Activated T-cell treated with anti-CD3 and anti-CD28 coated beads, Interleukin-2, amount 50 U/mL, for 72 hours (primary cell): ENCODE measurements around the gene EFCAB5. TPM values are rescaled to one million over a fixed set of nuclear protein-coding genes. Genes with fewer than 3 reads are reported as not detected.
"Not testable (repeated sequence)": the region's sequence is repeated elsewhere in the genome, so short reads cannot be mapped to it uniquely, and the experiment has no call there.

Experiments
- ATAC-seq, 2 donors: fragments of 150-1000 bp; cut with Tn5 transposase; replicated peaks in 1 of 2; 2 replicates each; pipeline ENCODE4 v1.10.0; 2021; ENCODE audit warnings: moderate library complexity in 2 of 2, mild to moderate bottlenecking in 1 of 2
- DNase-seq, 2 donors: peaks; one replicate each; pipeline ENCODE4 v3.0.0; 2021 to 2022; ENCODE audit warnings: mixed read lengths in 1 of 2
- H3K27ac Mint-ChIP-seq: one replicate; pipeline ENCODE4 v1.8.0; 2022; ENCODE audit warnings: mild to moderate bottlenecking, moderate library complexity, mixed read lengths
- H3K27me3 Mint-ChIP-seq: one replicate; pipeline ENCODE4 v1.8.0; 2022; ENCODE audit warnings: low read depth, mixed read lengths
- H3K36me3 Mint-ChIP-seq, 2 donors: one replicate each; pipeline ENCODE4 v1.8.0; 2022; ENCODE audit warnings: mixed read lengths in 2 of 2, mild to moderate bottlenecking in 1 of 2; ENCODE audit not compliant: insufficient read depth in 2 of 2
- H3K4me1 Mint-ChIP-seq: one replicate; pipeline ENCODE4 v1.8.0; 2022; ENCODE audit warnings: low read depth, mixed read lengths
- H3K4me3 Mint-ChIP-seq, 2 donors: one replicate each; pipeline ENCODE4 v1.8.0; 2022; ENCODE audit warnings: mild to moderate bottlenecking in 2 of 2, mixed read lengths in 2 of 2, moderate library complexity in 2 of 2
- H3K9me3 Mint-ChIP-seq, 2 donors: one replicate each; pipeline ENCODE4 v1.8.0; 2022; ENCODE audit warnings: mixed read lengths in 2 of 2
- total RNA-seq, 2 donors: library from RNA; stranded (reverse); gene quantifications; one replicate each; pipeline ENCODE4 v1.2.3, GENCODE V29; 2022

EFCAB5 gene
- 1 to 10 TPM in 1 of 2 donors, under 1 TPM in 1; 0.81 to 1.7 TPM for total RNA-seq

GRCh38 chr17:29941334-29941733 is at the start of gene EFCAB5:
Gene EFCAB5, plus strand, starts transcription at chr17:29941634. Its CDS starts 163 bp downstream, at chr17:29941797.
- Mint-ChIP-seq H3K4me3 (no peak within 1 kb of the TSS), H3K36me3 (no peaks in the 10 kb centered on the region), H3K27me3 (no peaks in the 10 kb centered on the region), H3K9me3 (no peaks in the 10 kb centered on the region), H3K27ac (no peak within 1 kb of the TSS), H3K4me1 (peaks cover 8% of the 10 kb centered on the region)
- DNase-seq (no peak), ATAC-seq (no peak)

- Mint-ChIP-seq H3K27me3 (no peaks in the 10 kb centered on the region), H3K27ac (no peak overlapping the region), H3K4me3 (no peak overlapping the region), H3K36me3 (peaks cover 1 to 3% of the 10 kb centered on the region in 2 donors), H3K9me3 (peaks cover 0 to 7% of the 10 kb centered on the region in 2 donors), H3K4me1 (peaks cover 7% of the 10 kb centered on the region)
- DNase-seq, result no peak
- ATAC-seq, result no peak
These were observed 49.2 kb upstream of the EFCAB5 start for GRCh38 chr17:29892201-29892600.

DNA sequence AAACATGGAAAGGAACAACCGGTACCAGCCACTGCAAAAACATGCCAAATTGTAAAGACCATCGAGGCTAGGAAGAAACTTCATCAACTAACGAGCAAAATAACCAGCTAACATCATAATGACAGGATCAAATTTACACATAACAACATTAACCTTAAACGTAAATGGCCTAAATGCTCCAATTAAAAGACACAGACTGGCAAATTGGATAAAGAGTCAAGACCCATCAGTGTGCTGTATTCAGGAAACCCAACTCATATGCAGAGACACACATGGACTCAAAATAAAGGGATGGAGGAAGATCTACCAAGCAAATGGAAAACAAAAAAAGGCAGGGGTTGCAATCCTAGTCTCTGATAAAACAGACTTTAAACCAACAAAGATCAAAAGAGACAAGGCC is 44.3 kb upstream of the EFCAB5 start:
- DNase-seq, H3K27ac Mint-ChIP-seq, H3K36me3 Mint-ChIP-seq, ATAC-seq, H3K4me1 Mint-ChIP-seq, H3K4me3 Mint-ChIP-seq, H3K27me3 Mint-ChIP-seq, H3K9me3 Mint-ChIP-seq: not testable (repeated sequence)

- ATAC-seq (no peak), DNase-seq (no peak)
- H3K4me1 Mint-ChIP-seq, result peaks cover 27% of the 10 kb centered on the region
- peaks cover 7 to 8% of the 10 kb centered on the region in 2 donors for H3K9me3 Mint-ChIP-seq
- peaks cover 8 to 14% of the 10 kb centered on the region in 2 donors for H3K36me3 Mint-ChIP-seq
- no peaks in the 10 kb centered on the region for H3K27me3 Mint-ChIP-seq
- H3K27ac Mint-ChIP-seq, result peak overlapping the region; percentile 8
- no peak overlapping the region for H3K4me3 Mint-ChIP-seq
These were observed 38.0 kb upstream of the EFCAB5 start for GRCh38 chr17:29903471-29903870.

GRCh38 chr17:29905086-29905878 is 36.2 kb upstream of the EFCAB5 start:
- Mint-ChIP-seq H3K4me1 (peaks cover 40% of the 10 kb centered on the region), H3K36me3 (peaks cover 8 to 14% of the 10 kb centered on the region in 2 donors), H3K4me3 (no peak overlapping the region), H3K27me3 (no peaks in the 10 kb centered on the region), H3K27ac (no peak overlapping the region), H3K9me3 (peaks cover 7 to 8% of the 10 kb centered on the region in 2 donors)
- DNase-seq (no peak), ATAC-seq (no peak)

DNA sequence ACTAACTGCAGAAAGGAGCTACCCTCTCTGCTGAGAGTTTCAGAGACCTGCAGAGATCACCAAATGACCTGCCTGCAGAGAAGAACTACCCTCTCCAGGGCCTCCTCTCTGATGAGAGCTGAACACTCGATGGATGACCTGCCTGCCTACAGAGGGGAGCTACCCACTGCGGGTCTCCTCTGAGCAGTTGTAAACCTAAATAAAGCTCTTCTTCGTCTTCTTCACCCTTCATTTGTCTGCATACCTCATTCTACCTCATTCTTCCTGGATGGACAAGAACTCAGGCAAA is 35.6 kb upstream of the EFCAB5 start:
- ATAC-seq (no peak), DNase-seq (no peak)
- Mint-ChIP-seq H3K9me3 (peaks cover 7 to 8% of the 10 kb centered on the region in 2 donors), H3K27me3 (no peaks in the 10 kb centered on the region), H3K27ac (no peak overlapping the region), H3K4me3 (no peak overlapping the region), H3K36me3 (peaks cover 8 to 14% of the 10 kb centered on the region in 2 donors), H3K4me1 (peaks cover 42% of the 10 kb centered on the region)

- H3K27ac Mint-ChIP-seq, result no peak overlapping the region
- peaks cover 7 to 8% of the 10 kb centered on the region in 2 donors for H3K9me3 Mint-ChIP-seq
- no peaks in the 10 kb centered on the region for H3K27me3 Mint-ChIP-seq
- no peak overlapping the region for H3K4me3 Mint-ChIP-seq
- peaks cover 42% of the 10 kb centered on the region for H3K4me1 Mint-ChIP-seq
- no peak for ATAC-seq
- H3K36me3 Mint-ChIP-seq, result peaks cover 8 to 14% of the 10 kb centered on the region in 2 donors
- no peak for DNase-seq
These were observed 34.5 kb upstream of the EFCAB5 start for GRCh38 chr17:29906969-29907368.

DNA sequence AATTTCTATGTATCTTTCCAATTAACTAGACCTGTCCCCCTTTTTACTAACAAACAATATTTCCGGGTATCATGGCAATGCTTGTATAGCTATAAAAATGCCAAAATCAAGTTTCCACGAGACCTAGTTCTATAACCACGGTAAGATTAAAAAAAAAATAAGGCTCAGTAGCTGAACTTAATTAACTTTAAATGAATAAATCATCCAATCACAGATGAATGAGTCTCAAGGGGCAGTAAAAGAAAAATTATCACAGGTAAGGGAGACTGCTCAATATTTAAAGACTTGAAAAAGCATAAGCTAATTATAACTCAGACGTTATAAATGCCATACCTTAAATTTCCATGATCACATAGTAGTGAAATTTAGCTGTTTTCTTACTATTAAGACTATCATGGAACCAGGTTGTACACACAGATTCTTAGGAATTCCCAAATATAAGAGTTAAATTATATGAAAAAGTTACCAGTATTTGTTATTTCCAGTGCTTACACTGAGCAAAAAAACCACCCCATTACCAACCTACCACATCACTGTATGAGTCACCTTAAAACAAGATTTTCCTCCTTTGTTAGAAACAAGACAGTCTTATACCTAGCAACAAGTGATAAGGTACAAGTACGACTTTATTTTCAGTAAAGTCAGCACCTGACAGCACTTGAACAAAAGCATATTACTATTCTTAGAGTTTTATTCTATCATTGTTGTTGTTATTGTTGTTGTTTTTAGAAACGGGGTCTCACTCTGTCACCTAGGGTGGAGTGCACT is 32.0 kb upstream of the EFCAB5 start:
- peak; percentile 80 to 86 for ATAC-seq

GRCh38 chr17:29911641-29912177 is 29.7 kb upstream of the EFCAB5 start:
- DNase-seq (no peak), ATAC-seq (no peak)
- H3K36me3 Mint-ChIP-seq, result peaks cover 0 to 4% of the 10 kb centered on the region in 2 donors
- peaks cover 37% of the 10 kb centered on the region for H3K4me1 Mint-ChIP-seq
- H3K9me3 Mint-ChIP-seq, result peaks cover under 1 to 2% of the 10 kb centered on the region in 2 donors
- no peaks in the 10 kb centered on the region for H3K27me3 Mint-ChIP-seq
- H3K4me3 Mint-ChIP-seq, result no peak overlapping the region
- H3K27ac Mint-ChIP-seq, result no peak overlapping the region

More for the DNA sequence above, 32.0 kb upstream of the EFCAB5 start:
- peaks cover 7 to 8% of the 10 kb centered on the region in 2 donors for H3K9me3 Mint-ChIP-seq
- peaks cover 8 to 14% of the 10 kb centered on the region in 2 donors for H3K36me3 Mint-ChIP-seq
- H3K27ac Mint-ChIP-seq, result no peak overlapping the region
- H3K4me1 Mint-ChIP-seq, result peaks cover 31% of the 10 kb centered on the region
- H3K27me3 Mint-ChIP-seq, result no peaks in the 10 kb centered on the region
- H3K4me3 Mint-ChIP-seq, result no peak overlapping the region
- no peak for DNase-seq

DNA sequence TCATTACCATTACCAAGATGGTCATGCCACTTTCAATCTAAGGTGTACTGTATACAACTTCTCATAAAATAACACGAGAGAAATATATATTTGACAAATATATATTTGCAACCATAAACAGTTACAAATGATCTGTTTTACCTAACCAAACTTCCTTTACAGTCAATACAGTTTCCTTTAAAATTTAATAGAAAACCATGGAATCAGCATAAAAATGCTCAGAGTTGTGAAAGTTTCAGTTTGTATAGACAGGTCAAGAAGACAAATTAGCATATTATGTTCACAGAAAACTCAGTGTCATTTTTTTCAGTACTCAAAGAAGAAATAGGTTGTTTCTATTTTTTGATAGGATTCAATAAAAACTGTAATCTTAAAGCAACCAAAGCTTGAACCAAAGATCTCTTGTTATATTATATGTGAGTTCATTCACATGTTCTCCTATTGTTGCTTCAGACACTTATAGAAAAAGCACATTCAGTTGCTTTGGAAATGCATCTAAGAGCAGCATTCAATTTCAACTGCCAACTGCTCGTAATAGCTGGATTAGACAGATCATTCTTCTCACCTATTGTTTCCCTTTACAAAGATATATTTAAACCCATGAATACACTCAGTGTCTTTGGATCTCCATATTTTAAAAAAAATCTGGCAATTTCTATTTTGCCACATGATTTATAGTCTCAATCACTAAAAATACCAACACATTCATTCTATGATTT is 26.5 kb upstream of the EFCAB5 start:
- Mint-ChIP-seq H3K36me3 (no peaks in the 10 kb centered on the region), H3K4me1 (peaks cover 41% of the 10 kb centered on the region), H3K9me3 (no peaks in the 10 kb centered on the region), H3K4me3 (no peak overlapping the region), H3K27me3 (no peaks in the 10 kb centered on the region), H3K27ac (no peak overlapping the region)
- ATAC-seq (no peak), DNase-seq (no peak)

DNA sequence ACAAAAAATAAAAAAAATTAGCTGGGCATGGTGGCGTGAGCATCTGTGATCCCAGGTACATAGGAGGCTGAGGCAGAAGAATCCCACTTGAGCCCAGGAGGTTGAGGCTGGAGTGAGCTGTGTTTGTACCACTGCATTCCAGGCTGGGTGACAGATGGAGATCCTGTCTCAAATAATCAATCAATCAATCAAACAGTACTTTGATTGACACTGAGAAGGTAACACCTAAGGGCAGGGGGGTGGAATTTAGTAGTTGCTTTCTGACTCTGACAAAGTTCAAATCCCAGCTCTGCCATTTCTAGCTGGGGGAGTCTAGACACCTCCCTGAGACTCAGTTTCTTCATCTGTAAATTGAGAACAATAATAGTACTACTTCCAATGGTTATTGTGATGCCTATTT is 23.4 kb upstream of the EFCAB5 start:
- H3K4me1 Mint-ChIP-seq, result peaks cover 36% of the 10 kb centered on the region
- ATAC-seq, result no peak

DNA sequence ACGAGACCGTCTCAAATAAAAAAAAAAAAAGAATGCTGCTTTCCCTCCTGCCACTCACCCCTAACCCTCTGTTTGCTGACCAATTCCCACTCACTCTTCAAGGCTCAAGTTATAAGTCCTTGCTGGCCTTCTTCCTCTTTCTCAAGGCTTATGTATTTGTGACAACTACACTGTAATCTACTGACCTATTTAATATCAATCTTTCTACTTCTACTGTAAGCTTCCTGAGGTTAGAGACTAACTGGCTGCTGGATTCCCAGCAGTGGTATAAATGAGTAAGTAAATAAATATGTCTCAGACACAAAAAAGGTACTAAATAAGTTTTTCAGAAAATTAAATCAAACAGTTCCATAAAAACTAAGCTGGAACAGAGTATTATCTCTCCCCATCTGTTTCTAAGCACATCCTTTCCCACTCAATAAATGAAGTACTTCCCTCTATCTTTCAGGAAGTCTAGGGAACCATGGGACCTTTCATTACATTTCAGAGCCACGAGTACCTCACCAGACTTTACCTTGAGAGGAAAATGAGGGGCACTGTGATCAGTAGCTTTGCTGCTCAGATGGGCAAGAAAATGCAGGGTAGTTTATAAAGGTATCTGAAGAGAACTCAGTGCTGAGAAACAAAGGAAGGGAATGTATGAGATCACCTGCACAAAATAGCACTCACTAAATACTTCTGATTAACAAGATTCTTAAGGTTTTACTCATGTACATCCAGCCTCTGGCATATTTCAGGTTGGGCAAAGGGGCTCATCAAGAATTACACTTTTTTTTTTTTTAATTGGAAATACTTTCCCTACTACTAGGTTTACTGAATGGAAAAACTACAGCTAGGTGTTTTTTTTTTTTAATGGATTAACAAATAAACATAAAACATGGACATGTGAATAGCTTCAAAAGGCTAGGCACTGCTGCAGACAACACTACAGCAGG is 22.2 kb upstream of the EFCAB5 start:
- Mint-ChIP-seq H3K27ac (peak overlapping the region; percentile 54), H3K4me1 (peaks cover 36% of the 10 kb centered on the region), H3K27me3 (no peaks in the 10 kb centered on the region), H3K36me3 (no peaks in the 10 kb centered on the region), H3K4me3 (no peak overlapping the region), H3K9me3 (no peaks in the 10 kb centered on the region)
- DNase-seq (no peak), ATAC-seq (no peak)

More for the DNA sequence above, 23.4 kb upstream of the EFCAB5 start:
- Mint-ChIP-seq H3K27me3 (no peaks in the 10 kb centered on the region), H3K36me3 (no peaks in the 10 kb centered on the region), H3K27ac (no peak overlapping the region), H3K9me3 (no peaks in the 10 kb centered on the region), H3K4me3 (no peak overlapping the region)
- no peak for DNase-seq
